IPS DF 4.7 (cell line): ENCODE measurements around the gene STARD10.
"Not testable (repeated sequence)": the region's sequence is repeated elsewhere in the genome, so short reads cannot be mapped to it uniquely, and the experiment has no call there.

Experiments used
- DNase-seq: peaks from one replicate; pipeline ENCODE4 v3.0.0-alpha.2; 2013; ENCODE audit warnings: low spot score; ENCODE audit errors: extremely low read depth

The STARD10 gene

DNA sequence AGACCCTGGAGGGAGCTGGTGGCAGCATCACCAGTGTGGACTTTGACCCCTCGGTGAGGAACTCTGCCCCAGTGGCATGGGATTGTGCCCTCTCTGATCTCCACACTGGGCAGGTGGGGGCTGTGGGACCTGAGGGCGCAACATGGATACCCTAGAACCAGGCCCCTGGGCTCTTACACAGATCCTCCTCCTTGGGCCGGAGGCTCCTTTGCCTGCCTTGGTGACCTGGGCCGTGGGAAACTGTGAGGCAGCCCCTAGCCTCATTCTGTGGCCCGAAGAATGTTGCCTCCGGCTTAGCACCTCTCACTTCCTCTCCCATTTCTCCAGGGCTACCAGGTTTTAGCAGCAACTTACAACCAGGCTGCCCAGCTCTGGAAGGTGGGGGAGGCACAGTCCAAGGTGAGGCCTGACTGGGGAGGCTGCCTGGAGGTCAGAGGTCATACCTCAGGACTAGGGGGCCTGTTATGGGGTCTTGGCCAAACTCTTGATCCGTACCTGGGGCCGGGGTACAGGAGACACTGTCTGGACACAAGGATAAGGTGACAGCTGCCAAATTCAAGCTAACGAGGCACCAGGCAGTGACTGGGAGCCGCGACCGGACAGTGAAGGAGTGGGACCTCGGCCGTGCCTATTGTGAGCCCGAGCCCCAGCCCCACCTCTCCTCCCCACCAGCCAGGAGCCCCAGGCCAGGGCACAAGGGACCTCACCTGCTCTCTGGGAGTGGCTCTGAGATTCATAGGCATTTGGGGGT lies 32.5 kb upstream of the STARD10 start:
- no peak for DNase-seq

DNA sequence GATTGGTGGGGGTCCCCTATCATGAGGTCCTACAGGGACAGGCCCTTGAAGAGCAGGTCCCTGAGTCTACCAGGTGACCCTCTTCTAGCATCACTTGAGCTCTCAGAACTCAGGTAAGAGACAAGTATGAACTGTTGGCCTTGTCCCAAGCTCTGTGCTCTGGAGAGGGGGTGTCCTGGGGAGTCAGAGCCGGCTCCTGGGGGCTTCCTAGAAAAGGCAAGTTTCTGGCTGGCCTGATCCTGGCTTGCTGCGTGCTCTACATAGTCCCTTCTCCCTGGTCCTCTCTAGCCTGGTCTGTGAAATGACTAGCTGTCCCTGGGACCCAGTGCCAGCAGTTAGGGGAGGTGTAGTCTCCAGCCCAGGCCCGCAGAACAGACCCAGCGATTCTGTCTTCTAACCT lies 31.8 kb upstream of the STARD10 start:
- DNase-seq, result no peak

- DNase-seq, result no peak
These were observed 31.1 kb upstream of the STARD10 start for GRCh38 chr11:72824811-72825505.

DNA sequence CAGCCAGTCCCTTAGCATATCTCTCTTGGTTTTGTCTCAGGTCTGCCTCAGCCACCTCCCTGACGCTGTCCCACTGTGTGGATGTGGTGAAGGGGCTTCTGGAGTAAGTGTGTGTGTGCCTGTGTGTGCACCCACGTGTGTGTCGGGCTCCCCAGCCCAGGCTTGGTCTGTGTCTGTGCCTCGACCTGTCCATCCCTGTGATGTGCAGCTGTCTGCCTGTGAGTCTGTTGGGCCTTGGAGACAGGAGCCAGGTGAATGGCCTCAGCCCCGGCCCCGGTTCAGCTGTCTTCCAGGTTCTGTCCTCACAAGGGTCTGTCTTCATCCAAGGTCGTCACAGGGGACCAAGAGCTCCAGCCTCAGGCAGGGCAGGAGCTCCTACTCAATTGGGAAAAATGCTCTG lies 30.2 kb upstream of the STARD10 start:
- DNase-seq, result no peak

DNA sequence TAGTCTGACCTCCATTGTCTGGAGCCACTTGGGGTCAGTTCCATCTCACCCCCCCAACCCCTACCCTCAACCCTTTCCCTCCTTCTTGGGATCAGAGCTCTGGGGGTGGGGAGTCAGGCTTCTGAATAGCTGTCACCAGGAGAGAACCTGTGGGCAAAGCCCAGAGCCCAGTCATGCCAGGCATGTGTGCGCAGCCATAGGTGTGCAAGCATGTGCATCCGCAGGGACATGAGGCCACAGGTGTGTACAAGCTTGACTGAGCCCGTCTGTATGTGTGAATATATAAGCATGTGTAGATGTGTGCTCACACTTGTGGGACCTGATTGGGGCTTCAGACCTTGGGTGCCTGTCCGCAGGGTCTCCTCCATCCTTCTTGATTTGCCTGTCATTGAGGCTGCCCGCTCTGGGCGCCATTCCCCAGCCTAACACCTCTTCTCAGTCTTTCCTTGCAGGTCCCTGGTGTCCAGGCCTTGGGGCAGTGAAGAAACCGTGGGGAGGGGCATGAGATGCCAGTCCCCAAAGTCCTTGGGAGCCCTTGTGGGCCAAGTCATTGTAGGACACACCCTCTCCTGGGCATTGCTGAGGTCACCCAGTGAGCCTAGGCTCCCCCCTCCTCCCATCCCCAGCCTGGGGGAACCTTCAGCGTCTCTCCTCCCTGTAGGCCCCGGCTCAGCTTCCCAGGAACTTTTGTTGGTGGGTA lies 29.4 kb upstream of the STARD10 start:
- no peak for DNase-seq

DNA sequence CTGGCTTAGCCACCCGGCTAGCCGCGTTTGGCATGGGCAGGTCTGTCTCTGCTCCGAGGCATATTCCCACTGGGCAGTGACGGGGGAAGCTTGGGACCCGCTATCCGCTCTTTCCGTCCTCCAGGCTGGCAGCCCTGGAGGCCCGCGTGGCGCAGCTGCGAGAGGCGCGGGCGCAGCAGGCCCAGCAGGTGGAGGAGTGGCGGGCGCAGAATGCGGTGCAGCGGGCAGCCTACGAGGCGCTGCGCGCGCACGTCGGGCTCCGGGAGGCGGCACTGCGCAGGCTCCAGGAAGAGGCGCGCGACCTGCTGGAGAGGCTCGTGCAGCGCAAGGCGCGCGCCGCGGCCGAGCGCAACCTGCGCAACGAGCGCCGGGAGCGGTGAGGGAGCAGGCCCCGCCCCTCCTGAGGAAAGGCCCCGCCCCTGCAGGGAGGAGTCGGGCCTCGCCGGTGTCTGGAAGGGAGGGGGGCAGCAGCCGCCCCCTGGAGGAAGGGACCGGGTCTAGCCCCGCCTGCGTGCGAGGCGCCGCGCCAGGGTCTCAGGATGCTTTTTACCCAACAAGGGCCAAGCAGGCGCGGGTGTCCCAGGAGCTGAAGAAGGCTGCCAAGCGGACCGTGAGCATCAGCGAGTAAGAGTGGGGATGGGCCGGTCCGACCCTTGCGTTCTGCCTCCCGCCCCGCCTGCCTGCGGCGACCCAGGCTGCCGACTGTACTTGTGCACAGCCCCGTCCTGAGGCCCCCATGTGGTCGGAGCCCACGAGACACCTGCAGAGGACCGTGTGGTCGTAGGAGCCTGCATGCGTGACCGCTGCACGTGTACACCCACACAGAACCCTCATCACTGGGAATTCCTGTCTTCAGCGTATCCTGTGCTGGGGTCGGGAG lies 28.3 kb upstream of the STARD10 start:
- DNase-seq, result no peak

DNA sequence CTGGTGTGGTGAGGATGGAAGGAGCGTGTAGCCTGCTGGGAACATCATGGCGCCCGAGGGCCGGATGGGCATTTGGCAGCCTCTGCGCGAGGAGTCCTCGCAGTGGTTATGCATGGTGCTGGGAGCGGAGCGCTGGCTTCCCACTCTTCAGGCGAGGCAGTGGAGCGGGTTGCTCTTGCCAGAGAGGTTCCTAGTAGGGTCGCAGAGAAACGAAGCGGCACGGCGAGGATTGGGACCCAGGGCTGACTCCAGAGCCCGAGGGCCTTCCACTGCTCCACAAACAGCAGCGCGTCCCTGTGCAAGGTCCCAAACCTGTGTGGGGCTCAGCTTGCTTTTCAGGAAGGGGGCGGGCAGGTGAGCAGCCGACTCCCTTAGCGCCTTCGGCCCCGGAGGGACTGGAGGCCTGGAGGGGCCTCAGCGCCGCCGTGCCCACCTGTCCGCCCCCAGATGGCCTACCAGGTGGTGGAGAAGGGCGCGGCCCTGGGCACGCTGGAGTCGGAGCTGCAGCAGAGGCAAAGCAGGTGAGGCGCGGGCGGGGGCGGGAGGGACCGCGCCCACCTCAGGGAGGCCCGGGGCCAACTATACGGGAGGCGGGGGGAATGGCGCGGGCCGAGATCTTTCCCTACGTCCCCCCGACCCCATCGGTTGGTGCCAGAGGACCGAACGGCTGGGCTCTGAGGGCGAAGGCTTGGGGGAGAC lies 27.5 kb upstream of the STARD10 start:
- no peak for DNase-seq

DNA sequence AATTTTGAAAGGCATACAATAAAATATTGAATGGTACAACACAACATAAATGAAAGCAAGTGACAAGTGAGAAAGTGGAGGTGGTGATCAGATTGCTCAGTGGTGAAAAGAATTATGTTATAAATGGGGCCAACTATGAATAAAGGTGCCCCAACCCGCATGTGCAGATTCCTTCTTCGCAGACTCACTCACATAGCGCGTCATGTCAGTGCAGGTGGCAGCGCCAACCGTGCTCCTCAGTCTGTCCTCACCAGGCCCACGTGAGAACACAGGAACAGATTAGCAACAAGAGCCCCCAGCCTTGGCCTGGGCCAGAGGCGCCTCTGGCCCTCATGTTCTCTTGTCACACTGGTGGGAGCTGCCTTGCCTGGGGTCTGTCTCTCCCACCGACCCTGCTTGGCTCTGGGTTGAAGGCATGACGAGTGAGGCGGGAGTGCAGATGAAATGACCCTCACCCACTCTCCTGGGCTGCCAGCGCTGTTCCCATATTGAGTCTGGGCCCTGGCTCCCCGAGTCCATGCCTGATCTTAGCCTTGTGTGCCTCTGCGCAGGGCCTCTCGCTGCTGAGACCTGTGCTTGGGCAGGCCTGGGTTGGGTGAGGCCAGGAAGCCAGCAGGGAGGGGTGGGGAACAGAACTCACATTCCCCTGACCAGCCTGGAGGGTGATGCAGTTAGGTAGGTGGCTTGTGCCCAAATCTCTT lies 26.7 kb upstream of the STARD10 start:
- no peak for DNase-seq

DNA sequence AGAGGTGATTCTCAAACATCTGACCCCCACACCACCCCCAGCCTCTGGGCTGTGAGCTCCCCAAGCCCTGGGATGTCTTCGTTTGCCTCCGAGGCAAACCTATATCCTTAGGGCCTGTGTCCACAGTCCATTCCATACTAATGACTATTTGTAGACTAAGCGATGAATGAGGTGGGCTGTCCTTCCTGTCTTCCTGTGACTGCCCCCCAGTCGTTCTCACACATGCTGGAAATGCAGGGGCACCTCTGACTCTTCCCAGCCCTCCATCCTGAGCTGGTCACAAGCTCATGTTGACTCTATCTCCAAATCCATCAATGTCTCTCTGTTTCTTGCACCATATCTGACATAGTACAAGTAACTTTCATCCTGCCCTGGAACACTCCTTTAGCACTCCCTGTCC lies 25.1 kb upstream of the STARD10 start:
- no peak for DNase-seq

GRCh38 chr11:72817966-72818365 lies 24.1 kb upstream of the STARD10 start:
- no peak for DNase-seq

- DNase-seq, result no peak
These were observed 22.6 kb upstream of the STARD10 start for GRCh38 chr11:72816404-72816990.

DNA sequence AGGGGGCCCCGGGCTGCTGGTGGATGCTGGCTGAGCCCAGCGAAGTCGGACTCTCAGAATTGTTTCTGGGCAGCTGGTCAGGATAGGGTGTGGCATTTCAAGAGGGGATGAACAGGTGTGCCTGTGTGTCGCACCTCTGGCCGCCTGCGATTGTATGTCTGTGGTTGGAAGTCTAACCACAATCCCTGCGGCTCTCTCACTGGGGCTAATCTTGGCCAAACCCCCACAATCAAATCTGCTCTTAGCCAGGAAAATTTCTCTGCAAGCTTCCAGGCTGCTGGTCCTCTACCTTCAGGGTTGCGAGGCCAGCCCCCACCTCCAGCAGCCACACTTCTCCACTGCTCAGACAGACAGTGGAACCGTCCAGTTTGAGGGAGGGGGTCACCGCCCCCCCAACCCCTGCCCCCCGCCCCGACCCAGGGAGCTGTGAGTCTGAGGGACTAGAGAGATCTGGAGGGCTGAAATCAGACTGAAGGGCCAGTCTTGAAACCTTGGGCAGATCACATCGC lies 21.3 kb upstream of the STARD10 start:
- no peak for DNase-seq

- no peak for DNase-seq
These were observed 20.7 kb upstream of the STARD10 start, which contains the start of gene ATG16L2 for GRCh38 chr11:72814286-72815109. Gene ATG16L2, plus strand, starts transcription at chr11:72814411. Its CDS starts 35 bp downstream, at chr11:72814446.

GRCh38 chr11:72813740-72814285 lies 20.0 kb upstream of the STARD10 start:
- DNase-seq, result no peak

- DNase-seq, result no peak
These were observed 19.3 kb upstream of the STARD10 start for GRCh38 chr11:72812967-72813739.

DNA sequence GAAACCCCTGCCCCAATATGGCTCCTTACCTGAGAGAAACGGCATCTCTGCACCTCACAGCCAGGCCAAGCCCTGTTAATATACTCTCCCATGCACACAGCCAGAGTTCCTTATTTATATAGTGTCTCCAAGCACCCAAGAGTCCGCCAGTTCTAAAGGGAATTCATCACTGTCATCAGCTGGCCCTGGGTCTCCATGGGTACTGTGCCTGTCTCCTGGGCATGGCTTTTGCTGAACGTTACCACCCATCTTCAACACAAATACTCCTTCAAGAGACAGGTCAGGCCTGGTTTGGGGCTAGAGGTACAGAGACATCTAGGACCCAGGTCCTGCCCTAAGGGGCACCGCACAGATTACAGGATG lies 18.7 kb upstream of the STARD10 start:
- DNase-seq, result no peak

GRCh38 chr11:72811686-72812085 lies 17.8 kb upstream of the STARD10 start:
- DNase-seq, result not testable (repeated sequence)
